ENCODE data around the gene POC1A.

GRCh38 chr3:52084216-52084945 lies 69.8 kb downstream of the POC1A start:
- TF ChIP-seq, protein P1, sequence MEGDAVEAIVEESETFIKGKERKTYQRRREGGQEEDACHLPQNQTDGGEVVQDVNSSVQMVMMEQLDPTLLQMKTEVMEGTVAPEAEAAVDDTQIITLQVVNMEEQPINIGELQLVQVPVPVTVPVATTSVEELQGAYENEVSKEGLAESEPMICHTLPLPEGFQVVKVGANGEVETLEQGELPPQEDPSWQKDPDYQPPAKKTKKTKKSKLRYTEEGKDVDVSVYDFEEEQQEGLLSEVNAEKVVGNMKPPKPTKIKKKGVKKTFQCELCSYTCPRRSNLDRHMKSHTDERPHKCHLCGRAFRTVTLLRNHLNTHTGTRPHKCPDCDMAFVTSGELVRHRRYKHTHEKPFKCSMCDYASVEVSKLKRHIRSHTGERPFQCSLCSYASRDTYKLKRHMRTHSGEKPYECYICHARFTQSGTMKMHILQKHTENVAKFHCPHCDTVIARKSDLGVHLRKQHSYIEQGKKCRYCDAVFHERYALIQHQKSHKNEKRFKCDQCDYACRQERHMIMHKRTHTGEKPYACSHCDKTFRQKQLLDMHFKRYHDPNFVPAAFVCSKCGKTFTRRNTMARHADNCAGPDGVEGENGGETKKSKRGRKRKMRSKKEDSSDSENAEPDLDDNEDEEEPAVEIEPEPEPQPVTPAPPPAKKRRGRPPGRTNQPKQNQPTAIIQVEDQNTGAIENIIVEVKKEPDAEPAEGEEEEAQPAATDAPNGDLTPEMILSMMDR (conservative IDR thresholded peaks at IDR 0.05; ENCODE audit: low read depth, low read length): no peak
- TF ChIP-seq EZH2 (IDR thresholded peaks at IDR 0.05; ENCODE audit: borderline replicate concordance, low read depth, low read length, poor library complexity, severe bottlenecking): no peak

Data from A673 (cell line).